Measurements from ENCODE around the gene OTUD6A.

OTUD6A gene
- 0 reads per million in 4 experiments for total RNA-seq

DNA sequence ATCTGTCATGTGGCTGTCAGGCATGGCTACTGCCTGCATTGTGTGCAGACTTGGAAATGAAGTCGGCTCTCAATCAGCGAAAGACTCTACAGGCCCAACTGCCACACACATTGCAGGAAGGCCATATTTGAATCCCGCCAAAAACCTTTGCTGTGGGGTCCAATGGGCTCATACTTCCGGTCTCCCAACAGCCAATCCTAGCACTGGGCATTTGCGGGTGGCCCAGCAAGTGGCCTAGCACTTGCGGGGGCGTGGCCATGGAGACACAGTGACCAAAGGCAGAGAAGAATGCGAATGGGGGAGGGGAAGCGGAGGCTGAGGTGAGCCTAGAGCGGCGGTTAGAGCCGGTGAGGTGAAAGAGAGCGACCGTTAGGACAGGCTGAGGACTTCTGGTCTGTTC is at the start of gene OTUD6A:
Gene OTUD6A (plus strand): TSS at position 382 of the 400 bp plus-strand sequence. CDS start 68 bp downstream, outside the sequence.
- DNase-seq: no peak

DNA sequence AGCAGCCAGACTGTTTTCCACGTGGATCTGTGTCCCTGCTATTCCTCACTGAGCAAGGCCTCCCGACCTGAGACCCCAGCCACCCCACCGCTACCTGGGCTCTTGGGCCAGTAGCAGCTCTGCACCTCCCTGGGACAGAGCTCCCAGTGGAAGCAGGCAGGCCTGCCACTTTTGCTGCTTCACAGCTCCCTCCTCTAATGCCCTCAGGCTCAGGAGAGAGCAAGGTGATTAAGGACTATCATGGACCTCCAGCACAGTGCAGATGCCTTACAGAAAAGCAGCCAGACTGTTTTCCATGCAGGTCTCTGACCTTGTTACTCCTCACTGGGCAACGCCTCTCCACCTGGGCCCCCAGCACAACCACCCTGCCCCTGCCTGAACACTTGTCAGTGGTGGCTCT is 49.5 kb upstream of the OTUD6A start:
- no peak for DNase-seq

DNA sequence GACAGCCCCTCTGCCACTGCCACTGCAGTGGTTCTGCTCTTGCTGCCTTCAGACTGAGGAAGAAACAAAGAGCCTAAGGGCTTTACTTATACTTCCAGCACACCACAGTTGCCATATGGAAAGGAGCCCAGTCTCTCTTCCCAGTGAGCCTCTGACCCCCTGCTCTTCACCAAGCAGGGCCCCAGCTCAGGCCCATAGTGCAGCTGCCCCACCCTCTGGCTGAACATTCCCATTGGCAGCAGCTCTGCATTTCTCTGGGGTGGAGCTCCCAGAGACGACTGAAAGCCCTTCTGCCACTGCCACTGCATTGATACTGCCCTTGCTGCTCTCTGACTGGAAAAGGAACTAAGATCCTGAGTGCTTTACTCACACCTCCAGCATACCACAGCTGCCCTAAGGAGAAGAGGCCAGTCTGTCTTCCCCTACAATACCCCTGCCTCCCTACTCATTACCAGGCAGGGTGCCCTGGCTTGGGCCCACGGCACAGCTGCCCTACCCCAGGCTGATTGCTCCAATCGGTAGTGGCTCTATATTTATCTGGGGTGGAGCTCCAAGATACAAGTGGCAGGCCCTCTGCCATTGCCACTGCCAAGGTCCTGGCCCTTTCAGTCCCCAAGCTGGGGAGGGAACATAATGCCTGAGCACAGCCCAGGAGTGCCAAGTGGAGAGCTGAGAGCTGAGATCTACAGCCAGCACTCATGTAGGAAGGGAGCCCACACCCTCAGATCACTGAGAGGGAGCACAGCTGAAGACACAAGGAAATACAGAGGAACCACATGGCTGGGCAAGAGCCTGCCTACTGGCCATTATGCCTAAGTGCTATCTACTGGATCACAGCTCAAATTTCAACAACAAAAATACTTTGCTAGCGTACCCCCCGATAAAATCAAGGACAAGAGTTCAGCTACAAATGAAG is 48.5 kb upstream of the OTUD6A start:
- DNase-seq: no peak

GRCh38 chrX:70016513-70016912 is 45.7 kb upstream of the OTUD6A start:
- DNase-seq: no peak

GRCh38 chrX:70022616-70023015 is 39.6 kb upstream of the OTUD6A start:
- no peak for DNase-seq

DNA sequence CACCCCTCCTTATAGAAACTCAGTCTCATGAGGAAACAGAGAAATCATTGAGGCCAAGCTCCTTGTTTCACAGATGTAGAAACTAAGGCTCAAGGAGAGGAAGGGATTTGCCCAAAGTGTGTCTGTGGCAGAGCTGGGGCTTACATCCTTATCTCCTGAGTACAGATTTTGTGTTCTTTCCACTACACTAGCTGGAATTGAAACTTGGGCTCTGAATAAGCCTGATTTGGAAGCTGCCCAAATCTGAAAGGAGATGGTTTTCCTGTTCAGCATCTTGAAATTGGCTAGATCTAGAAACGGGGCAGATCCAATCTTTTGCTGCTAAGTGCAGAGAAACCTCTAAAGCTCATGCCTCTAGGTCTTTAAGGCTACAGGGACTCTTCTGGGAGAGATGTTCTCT is 36.8 kb upstream of the OTUD6A start:
- DNase-seq: no peak

GRCh38 chrX:70026112-70026850 is 36.0 kb upstream of the OTUD6A start:
- no peak for DNase-seq

GRCh38 chrX:70026851-70027200 is 35.4 kb upstream of the OTUD6A start:
- DNase-seq: no peak

- DNase-seq: no peak
These were observed 32.4 kb upstream of the OTUD6A start for GRCh38 chrX:70029863-70030262.

DNA sequence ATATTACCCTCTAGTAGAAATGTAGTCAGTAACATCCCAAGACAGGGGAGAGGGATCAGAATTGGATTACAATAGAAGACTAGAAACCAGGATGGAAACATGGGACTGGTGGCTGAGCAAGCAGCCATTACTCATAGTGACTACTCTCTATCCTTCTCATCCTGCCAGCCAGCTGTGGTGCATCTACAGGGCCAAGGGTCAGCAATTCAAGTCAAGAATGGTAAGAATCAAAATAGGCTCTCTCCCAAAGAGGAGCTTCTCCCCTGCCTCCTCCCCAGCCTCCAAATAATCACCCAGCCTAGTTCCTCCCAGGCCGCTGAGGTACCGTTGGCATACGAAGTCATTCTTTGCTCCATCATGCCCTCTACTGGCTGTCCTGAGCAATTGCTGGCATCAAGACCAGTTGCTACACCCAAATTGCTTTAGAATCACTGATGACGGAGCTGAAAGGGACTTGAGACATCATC is 31.9 kb upstream of the OTUD6A start:
- no peak for DNase-seq

GRCh38 chrX:70032792-70033191 is 29.5 kb upstream of the OTUD6A start:
- no peak for DNase-seq

DNA sequence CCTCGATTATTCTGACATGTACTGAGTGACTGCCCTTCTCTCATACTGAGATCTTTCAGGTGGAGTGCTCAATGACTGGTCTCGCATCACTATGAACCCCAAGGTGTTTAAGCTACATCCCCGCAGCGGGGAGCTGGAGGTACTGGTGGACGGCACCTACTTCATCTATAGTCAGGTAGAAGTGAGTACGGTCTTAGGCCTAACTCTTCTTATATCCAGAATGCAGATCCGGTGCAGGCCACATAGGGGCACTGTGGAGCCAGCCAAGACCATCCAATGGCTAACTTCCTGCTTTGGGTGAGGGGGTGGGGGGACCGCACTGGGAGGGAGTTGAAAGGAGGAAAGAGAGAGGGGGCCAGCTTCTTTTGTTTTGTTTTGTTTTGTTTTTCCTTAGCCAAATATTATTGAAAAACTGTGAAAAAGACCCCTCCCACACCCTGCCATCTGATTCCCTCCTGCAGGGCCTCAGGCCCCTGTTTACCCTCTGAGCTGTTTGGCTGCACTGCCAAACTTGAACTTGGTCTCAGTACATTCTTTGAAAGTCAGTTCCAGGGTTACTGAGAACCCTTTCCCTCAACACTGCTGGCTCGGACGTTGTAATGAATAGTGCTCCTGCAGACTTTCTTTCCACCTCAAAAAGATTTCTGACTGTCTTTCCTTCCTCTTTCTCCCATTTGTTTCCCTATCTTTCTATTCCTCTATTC is 28.8 kb upstream of the OTUD6A start:
- DNase-seq: no peak

GRCh38 chrX:70034646-70035045 is 27.6 kb upstream of the OTUD6A start:
- no peak for DNase-seq

DNA sequence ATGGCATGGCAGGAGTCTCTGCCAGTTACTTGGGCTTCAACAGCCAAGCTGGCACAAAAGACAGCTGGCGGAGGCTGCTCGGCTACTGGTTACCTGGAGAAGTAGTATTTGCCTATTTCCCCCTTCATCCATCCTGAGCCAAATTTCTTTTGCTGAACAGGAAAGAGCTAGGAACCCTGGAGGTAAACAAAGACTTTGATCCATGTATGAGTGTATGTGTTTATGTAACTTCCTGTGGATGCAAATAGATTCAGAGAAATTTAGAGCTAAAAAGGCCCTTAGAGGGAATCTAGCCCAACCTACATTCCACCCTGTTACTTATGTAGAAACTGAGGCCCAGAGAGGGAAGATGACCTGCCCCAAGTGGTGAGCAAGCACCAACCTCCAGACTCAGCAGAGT is 23.7 kb upstream of the OTUD6A start:
- no peak for DNase-seq

DNA sequence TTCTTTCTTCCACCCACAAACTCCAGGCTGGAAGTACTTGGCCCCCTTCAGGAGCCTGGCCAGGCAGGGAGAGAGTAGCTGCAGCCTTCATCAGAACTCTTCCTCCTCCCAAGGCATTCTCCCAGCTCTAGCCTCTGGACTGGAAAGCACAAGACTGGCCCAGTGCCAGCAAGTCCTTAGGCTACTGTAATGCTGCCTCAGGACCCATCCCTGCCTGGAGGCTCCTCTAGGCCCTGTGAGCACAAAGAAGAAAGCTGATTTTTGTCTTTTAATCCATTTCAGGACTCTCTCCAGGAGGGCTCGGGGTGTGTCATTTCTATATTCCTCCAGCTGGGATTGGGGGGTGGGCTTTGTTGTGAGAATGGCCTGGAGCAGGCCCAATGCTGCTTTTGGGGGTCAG is 23.3 kb upstream of the OTUD6A start:
- no peak for DNase-seq

- no peak for DNase-seq
These were observed 22.5 kb upstream of the OTUD6A start for GRCh38 chrX:70039758-70040157.

- DNase-seq: no peak
These were observed 20.3 kb upstream of the OTUD6A start for GRCh38 chrX:70041993-70042392.

GRCh38 chrX:70042399-70043371 is 19.6 kb upstream of the OTUD6A start:
- DNase-seq: no peak

- DNase-seq: no peak
These were observed 18.6 kb upstream of the OTUD6A start for GRCh38 chrX:70043685-70044084.

DNA sequence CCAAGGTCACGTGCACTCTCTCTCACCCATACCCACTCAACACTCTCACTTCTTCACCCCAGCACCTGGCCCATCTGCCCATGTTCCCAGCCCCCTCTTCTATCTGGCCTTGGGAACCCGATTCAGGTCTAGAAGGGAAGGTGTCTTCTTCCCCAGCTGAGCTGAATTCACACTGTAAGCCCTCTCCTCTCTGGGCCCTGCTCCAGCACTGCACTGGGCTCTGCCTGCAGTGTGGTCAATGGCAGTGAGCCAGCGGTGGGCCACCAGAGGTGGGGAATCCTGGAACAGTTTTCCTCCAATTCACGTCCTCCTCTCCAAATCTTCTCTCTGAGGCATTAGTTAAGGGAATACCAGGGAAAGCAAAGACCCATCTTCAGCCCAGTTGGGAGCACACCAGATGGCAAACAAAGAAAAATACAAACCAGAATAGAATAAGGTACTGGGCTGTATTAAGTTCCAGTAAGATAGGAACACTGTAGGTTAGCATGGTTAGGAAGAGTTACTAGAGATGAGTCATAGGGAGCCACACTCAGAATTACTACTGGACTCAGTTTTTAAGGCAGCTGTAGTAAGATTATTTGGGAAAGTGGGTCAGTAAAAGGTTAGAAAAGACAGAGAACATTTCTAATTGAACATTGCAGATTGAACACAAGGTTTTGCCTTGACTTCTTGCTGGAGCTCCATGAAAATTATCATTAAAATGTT is 17.6 kb upstream of the OTUD6A start:
- no peak for DNase-seq

DNA sequence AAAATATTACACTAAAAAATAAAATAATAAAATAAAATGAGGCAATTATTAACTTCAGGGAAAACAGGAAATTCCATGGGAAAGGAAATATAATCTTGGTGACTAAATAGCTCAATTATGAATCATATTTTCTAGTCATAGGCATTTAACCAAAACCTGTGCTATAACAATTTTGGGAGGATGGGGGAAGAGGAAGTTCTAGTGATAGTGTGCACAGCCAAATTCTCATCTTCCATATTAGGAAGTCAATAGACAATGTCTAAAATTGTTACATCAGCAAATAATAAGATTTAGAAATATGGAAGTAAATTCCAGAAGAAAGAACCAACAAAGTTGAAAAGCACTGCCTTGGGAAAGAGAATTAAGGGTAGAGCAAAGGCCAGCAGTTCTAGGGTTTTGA is 15.3 kb upstream of the OTUD6A start:
- no peak for DNase-seq
